Parathyroid adenoma (tissue), 2 donors: ENCODE results near the gene ETS1.

Source experiments
- H2AFZ ChIP-seq: fragments of 300-600 bp; sonication (generic); one replicate; pipeline ENCODE4 v1.7.0; 2017; ENCODE audit warnings: antibody characterized with exemption, mild to moderate bottlenecking
- H3K27ac ChIP-seq: fragments of 300-600 bp; sonication (generic); one replicate; pipeline ENCODE4 v1.7.0; 2017
- H3K27me3 ChIP-seq: fragments of 300-600 bp; sonication (generic); one replicate; pipeline ENCODE4 v1.7.0; 2017; ENCODE audit warnings: low read length; ENCODE audit not compliant: control insufficient read depth, insufficient read depth
- H3K36me3 ChIP-seq: fragments of 300-600 bp; sonication (generic); one replicate; pipeline ENCODE4 v1.7.0; 2017; ENCODE audit warnings: low read length; ENCODE audit not compliant: control insufficient read depth, insufficient read depth
- H3K4me1 ChIP-seq: fragments of 300-600 bp; sonication (generic); one replicate; pipeline ENCODE4 v1.7.0; 2017; ENCODE audit warnings: control low read depth
- H3K4me2 ChIP-seq: fragments of 300-600 bp; sonication (generic); one replicate; pipeline ENCODE4 v1.7.0; 2017; ENCODE audit warnings: low read length
- H3K4me3 ChIP-seq: fragments of 300-600 bp; sonication (generic); one replicate; pipeline ENCODE4 v1.7.0; 2017; ENCODE audit warnings: low read depth, low read length
- H3K79me2 ChIP-seq: fragments of 300-600 bp; sonication (generic); one replicate; pipeline ENCODE4 v1.7.0; 2017; ENCODE audit warnings: control low read depth
- H3K9ac ChIP-seq: fragments of 300-600 bp; sonication (generic); one replicate; pipeline ENCODE4 v1.7.0; 2017; ENCODE audit warnings: mild to moderate bottlenecking
- H3K9me3 ChIP-seq: fragments of 300-600 bp; sonication (generic); one replicate; pipeline ENCODE4 v1.7.0; 2017; ENCODE audit warnings: low read length; ENCODE audit not compliant: control insufficient read depth
- TF ChIP-seq, protein P1 (sequence below): fragments of 300-600 bp; sonication (generic); IDR thresholded peaks from one replicate; pipeline ENCODE4 v1.7.0; 2017; ENCODE audit warnings: antibody characterized with exemption, mild to moderate bottlenecking
- donor health status: primary hyperparathyroidism.

Gene ETS1

DNA sequence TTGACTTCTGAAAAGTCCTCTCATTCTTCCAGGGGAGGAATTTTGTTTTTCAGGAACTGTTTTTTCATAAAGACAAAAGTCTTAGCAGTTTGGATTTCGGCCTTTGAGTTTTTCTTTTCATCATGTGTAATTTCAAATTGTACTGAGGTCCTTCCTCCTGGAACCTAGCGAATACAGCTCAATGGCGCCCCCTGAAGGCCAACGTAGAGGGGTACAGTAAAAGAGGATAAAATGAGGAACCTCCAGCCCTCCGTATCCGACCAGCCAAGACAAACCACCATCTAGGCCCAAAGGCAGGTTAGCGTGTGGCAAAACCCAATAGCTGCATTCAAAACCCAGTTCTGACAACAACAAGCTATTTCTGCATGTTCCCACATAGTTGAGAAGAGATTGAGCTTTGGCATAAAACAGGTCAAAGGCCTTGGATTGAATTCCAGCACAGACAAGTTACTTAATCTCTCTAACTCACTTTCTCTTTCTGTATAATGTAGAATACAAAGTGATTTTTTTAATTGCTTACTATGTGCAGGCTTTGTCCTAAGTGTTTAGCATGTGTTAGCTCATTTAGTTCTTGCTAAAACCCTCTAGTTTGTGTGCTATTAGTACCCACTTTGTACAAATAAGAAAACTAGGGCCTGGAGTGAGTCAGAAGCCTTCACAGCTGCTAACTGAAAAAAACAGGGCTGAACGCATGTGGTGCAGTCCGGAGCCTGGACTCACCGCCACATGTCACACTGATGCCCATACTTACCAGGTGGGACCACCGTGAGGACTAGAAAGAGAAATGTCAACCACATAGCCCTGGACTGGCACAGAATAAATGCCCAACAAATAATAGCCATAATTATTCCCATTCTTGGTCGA, 43.2 kb upstream of the ETS1 start:
- Histone ChIP-seq H3K9ac (no peak overlapping the region), H3K27ac (no peak overlapping the region), H3K79me2 (no peaks in the 10 kb centered on the region)

DNA sequence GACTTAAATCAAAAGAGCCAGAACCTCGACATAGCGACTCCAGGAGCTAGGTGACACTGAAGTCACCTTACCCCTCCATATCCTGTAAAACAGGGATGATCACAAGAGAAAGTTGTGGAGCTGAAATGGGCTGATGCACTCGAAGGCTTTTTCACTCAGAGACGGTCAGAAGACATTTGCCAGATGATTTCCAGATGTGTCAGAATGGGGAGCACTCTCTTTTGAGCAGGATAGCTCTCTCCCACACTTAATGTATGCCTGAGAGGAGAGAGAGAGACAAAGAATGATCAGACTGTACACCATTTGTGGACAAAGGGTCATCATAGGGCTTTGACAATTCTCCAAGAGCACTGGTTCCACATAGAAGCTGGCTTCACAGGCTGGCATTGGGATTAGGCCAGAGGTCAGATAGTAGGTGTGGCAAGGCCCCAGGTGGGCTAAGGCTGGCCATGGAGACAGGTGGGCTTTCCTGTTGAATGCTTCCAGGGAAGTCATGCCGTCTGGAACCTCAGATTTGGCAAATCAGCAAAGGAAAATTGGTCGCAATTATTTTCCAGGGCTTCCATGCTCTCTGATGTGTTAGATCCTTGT, 42.3 kb upstream of the ETS1 start:
- TF ChIP-seq, protein P1, sequence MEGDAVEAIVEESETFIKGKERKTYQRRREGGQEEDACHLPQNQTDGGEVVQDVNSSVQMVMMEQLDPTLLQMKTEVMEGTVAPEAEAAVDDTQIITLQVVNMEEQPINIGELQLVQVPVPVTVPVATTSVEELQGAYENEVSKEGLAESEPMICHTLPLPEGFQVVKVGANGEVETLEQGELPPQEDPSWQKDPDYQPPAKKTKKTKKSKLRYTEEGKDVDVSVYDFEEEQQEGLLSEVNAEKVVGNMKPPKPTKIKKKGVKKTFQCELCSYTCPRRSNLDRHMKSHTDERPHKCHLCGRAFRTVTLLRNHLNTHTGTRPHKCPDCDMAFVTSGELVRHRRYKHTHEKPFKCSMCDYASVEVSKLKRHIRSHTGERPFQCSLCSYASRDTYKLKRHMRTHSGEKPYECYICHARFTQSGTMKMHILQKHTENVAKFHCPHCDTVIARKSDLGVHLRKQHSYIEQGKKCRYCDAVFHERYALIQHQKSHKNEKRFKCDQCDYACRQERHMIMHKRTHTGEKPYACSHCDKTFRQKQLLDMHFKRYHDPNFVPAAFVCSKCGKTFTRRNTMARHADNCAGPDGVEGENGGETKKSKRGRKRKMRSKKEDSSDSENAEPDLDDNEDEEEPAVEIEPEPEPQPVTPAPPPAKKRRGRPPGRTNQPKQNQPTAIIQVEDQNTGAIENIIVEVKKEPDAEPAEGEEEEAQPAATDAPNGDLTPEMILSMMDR: no peak

More for the DNA sequence above, 43.2 kb upstream of the ETS1 start:
- peak overlapping the region; percentile 18 for H2AFZ ChIP-seq
- TF ChIP-seq, protein P1: peak; percentile 62
- H3K4me1 ChIP-seq: peaks cover 3% of the 10 kb centered on the region
- H3K9me3 ChIP-seq: no peaks in the 10 kb centered on the region
- H3K36me3 ChIP-seq: no peaks in the 10 kb centered on the region
- H3K4me3 ChIP-seq: no peak overlapping the region
- H3K27me3 ChIP-seq: no peaks in the 10 kb centered on the region
- H3K4me2 ChIP-seq: no peak overlapping the region

DNA sequence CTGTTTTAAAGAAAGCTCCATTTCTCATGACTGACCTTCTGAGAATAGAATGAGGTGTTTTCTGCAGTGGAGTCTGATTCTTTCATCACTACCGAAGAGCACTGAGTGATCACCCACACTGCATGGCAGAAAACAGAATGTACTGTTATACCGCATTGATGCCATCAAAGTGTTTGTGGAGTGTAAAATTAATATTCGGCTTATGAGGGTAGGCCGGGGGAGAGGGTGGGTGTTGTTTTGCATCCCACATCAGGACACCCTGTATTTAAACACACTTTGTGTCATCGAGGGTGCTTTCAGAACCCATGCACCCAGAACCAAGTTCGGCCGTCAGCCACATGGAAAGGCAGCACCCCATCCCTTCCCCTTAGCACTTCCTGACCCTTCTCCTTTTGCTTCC, 41.3 kb upstream of the ETS1 start:
- Histone ChIP-seq H3K36me3 (no peaks in the 10 kb centered on the region), H2AFZ (no peak overlapping the region), H3K9me3 (no peaks in the 10 kb centered on the region), H3K4me1 (peaks cover 3% of the 10 kb centered on the region), H3K9ac (no peak overlapping the region), H3K27ac (no peak overlapping the region), H3K4me3 (no peak overlapping the region), H3K79me2 (no peaks in the 10 kb centered on the region), H3K27me3 (no peaks in the 10 kb centered on the region), H3K4me2 (no peak overlapping the region)
- TF ChIP-seq, protein P1: no peak

More for the DNA sequence above, 42.3 kb upstream of the ETS1 start:
- Histone ChIP-seq H3K27ac (no peak overlapping the region), H3K9me3 (no peaks in the 10 kb centered on the region), H3K4me1 (peaks cover 3% of the 10 kb centered on the region), H2AFZ (no peak overlapping the region), H3K27me3 (no peaks in the 10 kb centered on the region), H3K4me3 (no peak overlapping the region), H3K4me2 (no peak overlapping the region), H3K36me3 (no peaks in the 10 kb centered on the region), H3K79me2 (no peaks in the 10 kb centered on the region), H3K9ac (no peak overlapping the region)

DNA sequence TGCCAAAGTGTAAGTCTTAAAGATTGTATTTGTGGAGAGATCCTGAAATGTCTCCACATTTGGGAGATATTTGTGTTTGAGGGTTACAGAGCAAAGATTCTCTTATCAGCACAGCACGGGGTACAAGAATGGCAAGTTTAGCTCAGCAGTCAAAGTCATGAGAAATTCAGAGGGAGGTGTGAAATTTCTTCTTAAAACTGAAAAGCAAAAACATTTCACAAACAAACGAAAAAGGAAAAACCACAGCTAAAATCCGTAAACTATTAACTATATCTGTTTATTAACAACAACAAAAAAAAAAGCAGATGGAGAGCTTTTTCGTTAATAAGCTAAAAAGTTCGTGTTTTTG, 40.9 kb upstream of the ETS1 start:
- H3K27me3 ChIP-seq: no peaks in the 10 kb centered on the region
- no peak overlapping the region for H2AFZ ChIP-seq
- H3K4me3 ChIP-seq: no peak overlapping the region
- no peaks in the 10 kb centered on the region for H3K9me3 ChIP-seq
- no peak overlapping the region for H3K27ac ChIP-seq
- no peak overlapping the region for H3K4me2 ChIP-seq
- no peaks in the 10 kb centered on the region for H3K36me3 ChIP-seq
- H3K79me2 ChIP-seq: no peaks in the 10 kb centered on the region
- TF ChIP-seq, protein P1: no peak
- H3K9ac ChIP-seq: no peak overlapping the region
- peaks cover 3% of the 10 kb centered on the region for H3K4me1 ChIP-seq
